A549 (cell line): ENCODE measurements around the gene LCN6.

ENCODE experiments used
- CTCF ChIP-seq: fragments of >200 bp; sonication (Bioruptor Twin); formaldehyde crosslinking; IDR thresholded peaks from 3 replicates; pipeline ENCODE4 v1.5.1; 2016
- FOSB ChIP-seq: fragments of 250-450 bp; sonication (Bioruptor Pico); IDR thresholded peaks from 2 replicates; pipeline ENCODE4 v1.5.0; 2020; ENCODE audit warnings: mild to moderate bottlenecking, moderate library complexity
- HES2 ChIP-seq: fragments of >200 bp; sonication (Bioruptor Twin); formaldehyde crosslinking; IDR thresholded peaks from 2 replicates; pipeline ENCODE4 v1.6.1; 2016
- HEYL ChIP-seq: fragments of 250-450 bp; sonication (Bioruptor Pico); IDR thresholded peaks from 2 replicates; pipeline ENCODE4 v1.8.0; 2021; ENCODE audit warnings: mild to moderate bottlenecking, moderate library complexity
- KDM1A ChIP-seq: fragments of 200-600 bp; sonication (generic); IDR thresholded peaks from 2 replicates; pipeline ENCODE4 v1.6.1; 2016; ENCODE audit warnings: low read depth, mild to moderate bottlenecking
- MAX ChIP-seq: IDR thresholded peaks from 2 replicates; pipeline ENCODE4 v1.6.1; 2012
- POLR2A ChIP-seq: IDR thresholded peaks from 2 replicates; pipeline ENCODE4 v1.6.1; 2012; ENCODE audit warnings: mild to moderate bottlenecking, low read length
- ZC3H11A ChIP-seq: fragments of 450-650 bp; IDR thresholded peaks from 2 replicates; pipeline ENCODE4 v1.6.1; 2014; ENCODE audit warnings: antibody characterized with exemption, mild to moderate bottlenecking

GRCh38 chr9:136761545-136761981 lies 13.2 kb upstream of the LCN6 start:
- no peak for TF ChIP-seq FOSB
- no peak for TF ChIP-seq CTCF
- no peak for TF ChIP-seq ZC3H11A
- no peak for TF ChIP-seq MAX
- no peak for TF ChIP-seq HEYL (CRISPR knock-in tag)
- no peak for TF ChIP-seq POLR2A
- TF ChIP-seq KDM1A, result 0 out of 2 replicates have a peak, but pooled peaks have one; percentile 17
- no peak for TF ChIP-seq HES2
